Calu3 (cell line): Measurements from ENCODE around the gene WDFY2. TPM values are rescaled to one million over a fixed set of nuclear protein-coding genes. Genes with fewer than 3 reads are reported as not detected.
A peak's percentile ranks its signal among the peaks of the same experiment; 100 is the strongest.

Experiments used
- BruUV-seq: library from RNA; stranded (reverse); fragments of 400-500 nt; replicated peaks from 2 replicates; lab custom pipeline; 2021; lab: Mats Ljungman, UMichigan
- CTCF ChIA-PET: fragments of 300-600 bp; sonication (Branson Sonifier 250); formaldehyde crosslinking; loops from one replicate; lab custom pipeline; 2022; ENCODE audit warnings: antibody characterized with exemption; lab: Charles Lee
- DNase-seq: peaks from one replicate; pipeline ENCODE4 v3.0.0; 2022
- H3K27ac Mint-ChIP-seq: one replicate; pipeline ENCODE4 v1.8.0; 2022; ENCODE audit warnings: mixed read lengths; ENCODE audit not compliant: unreplicated experiment
- H3K27me3 Mint-ChIP-seq: one replicate; pipeline ENCODE4 v1.8.0; 2022; ENCODE audit warnings: mixed read lengths; ENCODE audit not compliant: unreplicated experiment
- H3K36me3 Mint-ChIP-seq: one replicate; pipeline ENCODE4 v1.8.0; 2022; ENCODE audit warnings: mild to moderate bottlenecking, moderate library complexity, mixed read lengths; ENCODE audit not compliant: insufficient read depth, unreplicated experiment
- H3K4me1 Mint-ChIP-seq: one replicate; pipeline ENCODE4 v1.8.0; 2022; ENCODE audit warnings: mild to moderate bottlenecking, low read depth, mixed read lengths; ENCODE audit not compliant: unreplicated experiment
- H3K4me3 Mint-ChIP-seq: one replicate; pipeline ENCODE4 v1.8.0; 2022; ENCODE audit warnings: mild to moderate bottlenecking, low read depth, moderate library complexity, mixed read lengths; ENCODE audit not compliant: unreplicated experiment
- H3K9me3 Mint-ChIP-seq: one replicate; pipeline ENCODE4 v1.8.0; 2022; ENCODE audit warnings: low read depth, mixed read lengths; ENCODE audit not compliant: unreplicated experiment
- CTCF ChIP-seq: fragments of 200-600 bp; IDR thresholded peaks from one replicate; pipeline ENCODE4 v1.8.0; 2022; ENCODE audit warnings: antibody characterized with exemption; ENCODE audit not compliant: unreplicated experiment
- intact Hi-C: fragments of 100-400 bp; cut with micrococcal nuclease; formaldehyde crosslinking; loops from one replicate; pipeline ENCODE4 v1.10.0; 2022; ENCODE audit not compliant: unreplicated experiment
- total RNA-seq: library from RNA; stranded (reverse); gene quantifications from 2 replicates; pipeline ENCODE4 v1.2.3, GENCODE V29; 2022

WDFY2 gene
- total RNA-seq, 1 experiment from 2014 or later = 5.9 TPM

- no peak overlapping the region for H3K27ac Mint-ChIP-seq
- no TSS peak for BruUV-seq
- peaks cover 10% of the 10 kb centered on the region for H3K4me1 Mint-ChIP-seq
- DNase-seq = no peak
- no peaks in the 10 kb centered on the region for H3K36me3 Mint-ChIP-seq
- no peak for TF ChIP-seq CTCF
- no peaks in the 10 kb centered on the region for H3K9me3 Mint-ChIP-seq
- CTCF ChIA-PET = no interaction called here
- H3K4me3 Mint-ChIP-seq = no peak overlapping the region
- intact Hi-C loops = loop anchor here (2.0 to 5.0 kb wide), 3 partner anchors 36 to 144 kb away; partner anchors contain the start of gene WDFY2
- H3K27me3 Mint-ChIP-seq = no peaks in the 10 kb centered on the region
Observed at GRCh38 chr13:51728972-51729371, 144.7 kb downstream of the WDFY2 start.

- DNase-seq = peak; percentile 34
- Mint-ChIP-seq H3K36me3 (no peaks in the 10 kb centered on the region), H3K27me3 (no peaks in the 10 kb centered on the region), H3K9me3 (no peaks in the 10 kb centered on the region), H3K4me3 (no peak overlapping the region), H3K27ac (no peak overlapping the region), H3K4me1 (peaks cover 10% of the 10 kb centered on the region)
- no peak for TF ChIP-seq CTCF
- no TSS peak for BruUV-seq
- CTCF ChIA-PET = interaction anchor here (0.7 kb wide), 1 partner anchor 74 kb away, joined by 3 read pairs; no protein-coding TSS in a partner anchor
- intact Hi-C loops = loop anchor here (2.0 to 5.0 kb wide), 5 partner anchors 35 to 293 kb away; partner anchors contain the start of genes DHRS12 and WDFY2
Observed at GRCh38 chr13:51729866-51730553, 145.7 kb downstream of the WDFY2 start.

GRCh38 chr13:51730927-51731326, 146.7 kb downstream of the WDFY2 start:
- no peak for TF ChIP-seq CTCF
- CTCF ChIA-PET = interaction anchor here (1.2 kb wide), 1 partner anchor 296 kb away, joined by 3 read pairs; no protein-coding TSS in a partner anchor
- H3K4me3 Mint-ChIP-seq = no peak overlapping the region
- H3K9me3 Mint-ChIP-seq = no peaks in the 10 kb centered on the region
- no peak overlapping the region for H3K27ac Mint-ChIP-seq
- intact Hi-C loops = loop anchor here (5.0 kb wide), 2 partner anchors 71 to 294 kb away; partner anchors contain the start of gene DHRS12
- H3K36me3 Mint-ChIP-seq = no peaks in the 10 kb centered on the region
- no peaks in the 10 kb centered on the region for H3K27me3 Mint-ChIP-seq
- no TSS peak for BruUV-seq
- no peak for DNase-seq
- H3K4me1 Mint-ChIP-seq = peaks cover 10% of the 10 kb centered on the region

- no peak for TF ChIP-seq CTCF
- Mint-ChIP-seq H3K4me3 (no peak overlapping the region), H3K27me3 (no peaks in the 10 kb centered on the region), H3K9me3 (no peaks in the 10 kb centered on the region), H3K27ac (no peak overlapping the region), H3K4me1 (peaks cover 10% of the 10 kb centered on the region), H3K36me3 (no peaks in the 10 kb centered on the region)
- BruUV-seq = no TSS peak
- no peak for DNase-seq
- CTCF ChIA-PET = interaction anchor here (0.7 to 1.2 kb wide), 2 partner anchors 66 to 297 kb away, joined by 3 read pairs; no protein-coding TSS in a partner anchor
- intact Hi-C loops = loop anchor here (5.0 kb wide), 2 partner anchors 71 to 294 kb away; partner anchors contain the start of gene DHRS12
Observed at GRCh38 chr13:51731759-51732158, 147.5 kb downstream of the WDFY2 start.
